Activated T-cell treated with anti-CD3 and anti-CD28 coated beads, Interleukin-2, amount 50 U/mL, for 72 hours (primary cell): ENCODE measurements around the gene ZBTB9. TPM values are rescaled to one million over a fixed set of nuclear protein-coding genes. Genes with fewer than 3 reads are reported as not detected.
"Not testable (repeated sequence)": the region's sequence is repeated elsewhere in the genome, so short reads cannot be mapped to it uniquely, and the experiment has no call there.

Source experiments
- ATAC-seq, 2 donors: fragments of 150-1000 bp; cut with Tn5 transposase; replicated peaks in 1 of 2; 2 replicates each; pipeline ENCODE4 v1.10.0; 2021; ENCODE audit warnings: moderate library complexity in 2 of 2, mild to moderate bottlenecking in 1 of 2
- DNase-seq, 2 donors: peaks; one replicate each; pipeline ENCODE4 v3.0.0; 2021 to 2022; ENCODE audit warnings: mixed read lengths in 1 of 2
- H3K27ac Mint-ChIP-seq: one replicate; pipeline ENCODE4 v1.8.0; 2022; ENCODE audit warnings: mild to moderate bottlenecking, moderate library complexity, mixed read lengths
- H3K27me3 Mint-ChIP-seq: one replicate; pipeline ENCODE4 v1.8.0; 2022; ENCODE audit warnings: low read depth, mixed read lengths
- H3K36me3 Mint-ChIP-seq, 2 donors: one replicate each; pipeline ENCODE4 v1.8.0; 2022; ENCODE audit warnings: mixed read lengths in 2 of 2, mild to moderate bottlenecking in 1 of 2; ENCODE audit not compliant: insufficient read depth in 2 of 2
- H3K4me1 Mint-ChIP-seq: one replicate; pipeline ENCODE4 v1.8.0; 2022; ENCODE audit warnings: low read depth, mixed read lengths
- H3K4me3 Mint-ChIP-seq, 2 donors: one replicate each; pipeline ENCODE4 v1.8.0; 2022; ENCODE audit warnings: mild to moderate bottlenecking in 2 of 2, mixed read lengths in 2 of 2, moderate library complexity in 2 of 2
- H3K9me3 Mint-ChIP-seq, 2 donors: one replicate each; pipeline ENCODE4 v1.8.0; 2022; ENCODE audit warnings: mixed read lengths in 2 of 2
- total RNA-seq, 2 donors: library from RNA; stranded (reverse); gene quantifications; one replicate each; pipeline ENCODE4 v1.2.3, GENCODE V29; 2022

The ZBTB9 gene
- total RNA-seq, 2 donors from 2014 or later = 10.2 to 13.6 TPM

DNA sequence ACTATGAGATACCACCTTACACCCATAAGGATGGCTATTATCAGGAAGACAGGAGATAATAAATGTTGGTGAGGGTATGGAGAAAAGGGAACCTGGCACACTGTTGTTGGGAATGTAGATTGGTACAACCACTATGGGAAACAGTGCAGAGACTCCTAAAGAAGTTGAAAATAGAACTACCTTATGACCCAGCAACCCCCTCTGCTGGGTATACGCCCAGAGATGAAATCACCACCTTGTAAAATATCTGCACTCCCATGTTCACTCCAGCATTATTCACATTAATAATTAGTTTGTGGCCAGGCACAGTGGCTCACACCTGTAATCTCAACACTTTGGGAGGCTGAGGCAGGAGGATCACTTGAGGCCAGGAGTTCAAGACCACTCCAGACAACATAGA lies 26.8 kb downstream of the ZBTB9 start:
- Mint-ChIP-seq H3K27me3 (no peaks in the 10 kb centered on the region), H3K27ac (no peak overlapping the region), H3K9me3 (no peaks in the 10 kb centered on the region), H3K4me1 (no peaks in the 10 kb centered on the region), H3K4me3 (no peak overlapping the region), H3K36me3 (no peaks in the 10 kb centered on the region)
- DNase-seq (no peak), ATAC-seq (no peak)

GRCh38 chr6:33482620-33483019 lies 28.2 kb downstream of the ZBTB9 start:
- not testable (repeated sequence) for H3K27ac Mint-ChIP-seq, ATAC-seq, H3K4me3 Mint-ChIP-seq, DNase-seq, H3K4me1 Mint-ChIP-seq, H3K9me3 Mint-ChIP-seq, H3K27me3 Mint-ChIP-seq, H3K36me3 Mint-ChIP-seq

- peaks cover 0 to 3% of the 10 kb centered on the region in 2 donors for H3K36me3 Mint-ChIP-seq
- H3K27me3 Mint-ChIP-seq = no peaks in the 10 kb centered on the region
- no peaks in the 10 kb centered on the region for H3K9me3 Mint-ChIP-seq
- H3K4me3 Mint-ChIP-seq = no peak overlapping the region
- DNase-seq (no peak), ATAC-seq (no peak)
- H3K4me1 Mint-ChIP-seq = no peaks in the 10 kb centered on the region
- H3K27ac Mint-ChIP-seq = no peak overlapping the region
Observed at GRCh38 chr6:33483678-33484077, 29.3 kb downstream of the ZBTB9 start.

GRCh38 chr6:33484673-33485262 lies 30.4 kb downstream of the ZBTB9 start:
- not testable (repeated sequence) for DNase-seq

DNA sequence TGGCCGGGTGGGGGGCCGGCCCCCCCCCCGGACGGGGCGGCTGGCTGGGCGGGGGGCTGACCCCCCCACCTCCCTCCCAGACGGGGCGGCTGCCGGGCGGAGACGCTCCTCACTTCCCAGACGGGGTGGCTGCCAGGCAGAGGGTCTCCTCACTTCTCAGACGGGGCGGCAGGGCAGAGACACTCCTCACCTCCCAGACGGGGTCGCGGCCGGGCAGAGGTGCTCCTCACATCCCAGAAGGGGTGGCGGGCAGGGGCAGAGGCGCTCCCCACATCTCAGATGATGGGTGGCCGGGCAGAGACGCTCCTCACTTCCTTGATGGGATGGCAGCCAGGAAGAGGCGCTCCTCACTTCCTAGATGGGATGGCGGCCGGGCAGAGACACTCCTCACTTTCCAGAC lies 31.3 kb downstream of the ZBTB9 start:
- not testable (repeated sequence) for ATAC-seq, H3K36me3 Mint-ChIP-seq, H3K27me3 Mint-ChIP-seq, H3K27ac Mint-ChIP-seq, H3K4me3 Mint-ChIP-seq, H3K9me3 Mint-ChIP-seq, DNase-seq, H3K4me1 Mint-ChIP-seq

More at GRCh38 chr6:33484673-33485262, 30.4 kb downstream of the ZBTB9 start:
- not testable (repeated sequence) for H3K27ac Mint-ChIP-seq, H3K27me3 Mint-ChIP-seq, H3K9me3 Mint-ChIP-seq, H3K4me3 Mint-ChIP-seq, ATAC-seq, H3K4me1 Mint-ChIP-seq, H3K36me3 Mint-ChIP-seq

DNA sequence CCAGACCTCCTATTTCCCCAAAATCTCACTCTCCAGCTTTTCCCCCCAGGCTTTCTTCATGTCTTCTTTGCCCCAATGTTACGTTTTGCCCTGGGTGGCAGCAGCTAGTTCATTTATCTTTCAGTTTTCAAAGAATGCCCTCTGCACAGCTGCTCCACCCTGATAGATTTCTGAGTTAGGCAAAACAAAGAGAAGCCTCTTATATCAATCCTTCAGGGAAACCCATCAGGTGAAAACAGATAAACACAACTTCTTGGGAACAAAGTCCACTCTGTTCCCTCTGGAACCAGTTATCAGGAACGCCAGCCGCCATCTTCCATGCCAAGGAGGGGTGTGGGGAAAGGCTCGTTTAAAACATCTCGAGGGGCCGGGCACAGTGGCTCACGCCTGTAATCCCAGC lies 34.0 kb downstream of the ZBTB9 start:
- Mint-ChIP-seq H3K36me3 (peaks cover 0 to 3% of the 10 kb centered on the region in 2 donors), H3K27ac (no peak overlapping the region), H3K27me3 (no peaks in the 10 kb centered on the region), H3K4me3 (no peak overlapping the region), H3K4me1 (no peaks in the 10 kb centered on the region), H3K9me3 (no peaks in the 10 kb centered on the region)
- DNase-seq (no peak), ATAC-seq (no peak)

DNA sequence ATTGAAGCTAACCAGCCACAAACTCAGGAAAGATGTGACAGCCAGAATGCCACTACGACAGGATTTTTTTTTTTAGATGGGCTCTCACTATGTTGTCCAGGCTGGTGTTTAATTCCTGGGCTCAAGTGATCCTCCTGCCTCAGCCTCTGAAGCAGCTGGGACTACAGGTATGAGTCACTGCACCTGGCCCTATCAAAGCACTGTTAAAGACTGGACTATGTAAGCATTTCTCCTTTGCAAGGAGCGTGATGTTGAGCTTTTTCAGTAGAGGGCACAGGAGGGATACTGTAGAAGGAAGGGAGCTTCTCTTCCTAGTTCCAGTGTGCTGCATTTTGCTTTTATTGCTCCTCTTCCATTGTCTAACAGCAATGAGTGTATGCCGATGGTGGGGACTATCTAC lies 35.8 kb downstream of the ZBTB9 start:
- ATAC-seq (no peak), DNase-seq (no peak)
- H3K27me3 Mint-ChIP-seq = no peaks in the 10 kb centered on the region
- no peaks in the 10 kb centered on the region for H3K4me1 Mint-ChIP-seq
- H3K27ac Mint-ChIP-seq = no peak overlapping the region
- H3K36me3 Mint-ChIP-seq = peaks cover 0 to 3% of the 10 kb centered on the region in 2 donors
- H3K4me3 Mint-ChIP-seq = no peak overlapping the region
- H3K9me3 Mint-ChIP-seq = no peaks in the 10 kb centered on the region

DNA sequence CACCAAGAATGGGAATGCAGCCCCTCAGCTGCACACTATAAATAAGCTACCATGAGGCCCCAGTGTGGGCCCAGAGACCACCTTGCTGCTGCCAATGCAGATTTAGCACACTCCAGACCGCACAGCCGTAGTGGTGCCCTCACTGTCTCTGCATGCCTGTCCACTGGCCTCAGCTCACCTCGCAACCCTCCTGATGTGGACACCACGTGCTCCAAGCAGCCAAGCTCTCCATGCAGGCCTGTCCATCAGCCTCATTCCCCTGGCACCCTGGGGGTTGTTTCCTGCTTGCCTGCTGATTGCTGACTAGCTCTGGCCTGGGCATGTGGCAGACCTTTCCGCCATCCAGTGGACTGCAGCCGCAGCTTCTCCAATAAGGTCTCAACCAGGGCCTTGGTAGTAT lies 36.2 kb downstream of the ZBTB9 start:
- Mint-ChIP-seq H3K4me1 (no peaks in the 10 kb centered on the region), H3K27me3 (no peaks in the 10 kb centered on the region), H3K9me3 (no peaks in the 10 kb centered on the region), H3K4me3 (no peak overlapping the region), H3K36me3 (peaks cover 0 to 3% of the 10 kb centered on the region in 2 donors), H3K27ac (no peak overlapping the region)
- ATAC-seq (no peak), DNase-seq (no peak)

GRCh38 chr6:33492093-33492492 lies 37.7 kb downstream of the ZBTB9 start:
- Mint-ChIP-seq H3K4me3 (no peak overlapping the region), H3K9me3 (no peaks in the 10 kb centered on the region), H3K4me1 (no peaks in the 10 kb centered on the region), H3K27ac (no peak overlapping the region), H3K36me3 (no peaks in the 10 kb centered on the region), H3K27me3 (no peaks in the 10 kb centered on the region)
- no peak for DNase-seq
- no peak for ATAC-seq

DNA sequence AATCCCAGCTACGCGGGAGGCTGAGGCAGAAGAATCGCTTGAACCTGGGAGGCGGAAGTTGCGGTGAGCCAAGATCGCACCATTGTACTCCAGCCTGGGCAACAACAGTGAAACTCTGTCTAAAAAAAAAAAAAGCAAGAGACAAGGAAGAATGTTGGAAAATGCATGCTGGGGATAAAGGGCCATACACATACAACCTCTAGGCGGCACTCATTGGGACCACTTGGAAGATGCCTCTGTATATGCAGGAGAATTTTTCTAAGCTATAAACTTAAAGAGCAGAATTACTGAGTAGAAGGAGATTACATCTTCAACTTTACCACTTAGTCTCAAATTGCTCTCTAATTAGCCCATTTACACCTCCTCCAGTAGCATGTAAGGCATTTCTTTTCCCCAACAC lies 42.8 kb downstream of the ZBTB9 start:
- Mint-ChIP-seq H3K4me3 (no peak overlapping the region), H3K4me1 (no peaks in the 10 kb centered on the region), H3K27ac (no peak overlapping the region), H3K27me3 (no peaks in the 10 kb centered on the region), H3K36me3 (no peaks in the 10 kb centered on the region), H3K9me3 (no peaks in the 10 kb centered on the region)
- ATAC-seq (no peak), DNase-seq (no peak)

GRCh38 chr6:33502486-33502885 lies 48.1 kb downstream of the ZBTB9 start:
- DNase-seq (no peak), ATAC-seq (no peak)
- Mint-ChIP-seq H3K27me3 (no peaks in the 10 kb centered on the region), H3K4me1 (no peaks in the 10 kb centered on the region), H3K4me3 (no peak overlapping the region), H3K27ac (no peak overlapping the region), H3K36me3 (no peaks in the 10 kb centered on the region), H3K9me3 (peaks cover 0 to 4% of the 10 kb centered on the region in 2 donors)

DNA sequence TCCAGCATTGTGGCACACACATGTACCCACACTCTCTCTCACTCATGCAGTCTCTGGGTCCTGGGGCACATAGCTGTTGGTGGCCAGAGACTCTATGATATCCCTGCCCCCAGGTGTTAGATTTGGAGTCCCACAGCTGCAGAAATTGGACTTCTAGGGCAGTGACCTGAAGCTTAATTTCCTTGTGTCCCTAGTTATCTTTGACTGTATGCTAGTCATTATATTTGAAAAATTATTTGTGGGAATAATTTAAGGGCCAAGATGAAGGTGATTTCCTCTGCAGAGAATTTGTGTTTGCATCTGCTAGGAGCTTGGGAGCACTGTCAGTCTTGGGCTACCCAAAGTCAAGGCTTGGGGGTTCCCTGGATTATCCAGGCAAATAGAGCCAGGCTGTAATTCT lies 50.1 kb downstream of the ZBTB9 start:
- Mint-ChIP-seq H3K9me3 (peaks cover 0 to 4% of the 10 kb centered on the region in 2 donors), H3K4me1 (no peaks in the 10 kb centered on the region), H3K4me3 (no peak overlapping the region), H3K27ac (no peak overlapping the region), H3K27me3 (peaks cover 7% of the 10 kb centered on the region), H3K36me3 (no peaks in the 10 kb centered on the region)
- no peak for DNase-seq
- ATAC-seq = no peak

DNA sequence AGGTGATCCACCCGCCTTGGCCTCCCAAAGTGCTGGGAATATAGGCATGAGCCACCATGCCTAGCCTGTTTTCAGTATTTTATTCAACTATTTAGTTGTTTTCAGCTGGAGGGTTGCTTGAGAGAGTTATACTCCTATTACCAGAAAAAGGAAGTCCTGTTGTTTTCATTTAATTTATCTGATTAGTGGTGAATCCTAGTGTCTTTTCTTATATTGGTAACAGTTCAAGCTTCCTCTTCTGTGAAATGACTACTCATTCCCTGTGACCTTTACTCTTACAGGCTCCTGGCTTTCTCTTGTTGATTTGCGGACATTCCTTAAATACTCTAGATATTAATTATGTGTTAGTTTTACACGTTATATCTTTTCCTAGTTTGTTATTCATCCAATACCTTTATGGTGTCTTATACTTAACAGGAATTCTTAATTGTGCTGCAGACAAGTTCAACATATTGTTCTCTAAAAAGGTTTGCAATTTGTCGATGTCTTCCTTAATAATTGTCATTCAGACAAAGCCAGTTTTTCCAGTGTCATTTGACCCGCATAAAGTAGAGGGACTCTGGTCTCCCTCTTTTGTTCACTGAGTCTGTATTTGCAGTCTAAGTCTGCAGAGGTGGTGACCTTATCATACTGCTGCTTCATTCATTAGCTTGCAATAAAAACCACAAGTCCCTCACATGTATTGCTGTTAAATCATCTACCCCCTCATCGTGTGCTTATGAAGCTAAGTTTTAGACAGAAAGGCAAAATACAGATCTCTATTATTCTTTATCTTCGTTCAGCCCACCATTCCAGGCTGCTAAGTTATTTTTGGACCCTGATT lies 51.4 kb downstream of the ZBTB9 start:
- Mint-ChIP-seq H3K4me3 (no peak overlapping the region), H3K9me3 (peaks cover 0 to 4% of the 10 kb centered on the region in 2 donors), H3K27ac (no peak overlapping the region), H3K4me1 (no peaks in the 10 kb centered on the region), H3K27me3 (peaks cover 10% of the 10 kb centered on the region), H3K36me3 (no peaks in the 10 kb centered on the region)
- no peak for ATAC-seq
- DNase-seq = no peak
